H9 (cell line): ENCODE measurements around the gene MR1. TPM values are rescaled to one million over a fixed set of nuclear protein-coding genes. Genes with fewer than 3 reads are reported as not detected.

Source experiments
- DNase-seq: peaks from one replicate; pipeline ENCODE4 v3.0.0-alpha.2; 2017
- H2AFZ ChIP-seq: one replicate; pipeline ENCODE4 v1.6.1; 2013; ENCODE audit warnings: mild to moderate bottlenecking, low read length, control low read depth, moderate library complexity
- H2AK5ac ChIP-seq: 2 replicates; pipeline ENCODE4 v1.6.1; 2013; ENCODE audit warnings: low read length, control low read depth, mixed read lengths; ENCODE audit not compliant: insufficient read length
- H2BK120ac ChIP-seq: one replicate; pipeline ENCODE4 v1.6.1; 2013; ENCODE audit warnings: low read depth, mild to moderate bottlenecking, low read length, control low read depth, inconsistent platforms; ENCODE audit not compliant: poor library complexity, severe bottlenecking
- H2BK12ac ChIP-seq: 2 replicates; pipeline ENCODE4 v1.6.1; 2013; ENCODE audit warnings: low read length, control low read depth, mixed read lengths, low read depth; ENCODE audit not compliant: insufficient read length
- H2BK15ac ChIP-seq: 2 replicates; pipeline ENCODE4 v1.6.1; 2013; ENCODE audit warnings: low read depth, low read length, control low read depth
- H2BK20ac ChIP-seq: one replicate; pipeline ENCODE4 v1.6.1; 2013; ENCODE audit warnings: low read depth, mild to moderate bottlenecking, low read length, control low read depth, inconsistent platforms; ENCODE audit not compliant: poor library complexity, severe bottlenecking
- H2BK5ac ChIP-seq: 2 replicates; pipeline ENCODE4 v1.6.1; 2013; ENCODE audit warnings: low read length, control low read depth, mixed read lengths; ENCODE audit not compliant: insufficient read length
- H3K14ac ChIP-seq: 2 replicates; pipeline ENCODE4 v1.6.1; 2013; ENCODE audit warnings: low read length, control low read depth; ENCODE audit not compliant: insufficient read depth
- H3K18ac ChIP-seq: 2 replicates; pipeline ENCODE4 v1.6.1; 2013; ENCODE audit warnings: low read depth, mild to moderate bottlenecking, mixed read lengths, low read length, control low read depth; ENCODE audit not compliant: insufficient read length
- H3K23ac ChIP-seq: 2 replicates; pipeline ENCODE4 v1.6.1; 2013; ENCODE audit warnings: low read length, control low read depth, mixed read lengths, low read depth; ENCODE audit not compliant: insufficient read length
- H3K23me2 ChIP-seq: 2 replicates; pipeline ENCODE4 v1.6.1; 2013; ENCODE audit warnings: low read depth, mild to moderate bottlenecking, mixed read lengths, low read length, control low read depth; ENCODE audit not compliant: insufficient read length, poor library complexity, severe bottlenecking
- H3K27ac ChIP-seq: 2 replicates; pipeline ENCODE4 v1.5.1; 2013; ENCODE audit warnings: low read length, control low read depth, mixed read lengths, low read depth; ENCODE audit not compliant: insufficient read length
- H3K27me3 ChIP-seq: 2 replicates; pipeline ENCODE4 v1.6.1; 2013; ENCODE audit warnings: low read length, control low read depth, inconsistent platforms; ENCODE audit not compliant: insufficient read depth
- H3K4ac ChIP-seq: 2 replicates; pipeline ENCODE4 v1.6.1; 2013; ENCODE audit warnings: low read depth, mild to moderate bottlenecking, control low read depth, inconsistent platforms, low read length, moderate library complexity
- H3K4me1 ChIP-seq: 2 replicates; pipeline ENCODE4 v1.6.1; 2013; ENCODE audit warnings: low read length, control low read depth, inconsistent platforms; ENCODE audit not compliant: insufficient read depth
- H3K4me2 ChIP-seq: 2 replicates; pipeline ENCODE4 v1.6.1; 2013; ENCODE audit warnings: low read length, control low read depth, mixed read lengths; ENCODE audit not compliant: insufficient read length, insufficient read depth
- H3K56ac ChIP-seq: 2 replicates; pipeline ENCODE4 v1.6.1; 2013; ENCODE audit warnings: low read depth, mild to moderate bottlenecking, mixed read lengths, low read length, control low read depth; ENCODE audit not compliant: insufficient read length
- H3K79me1 ChIP-seq: 2 replicates; pipeline ENCODE4 v1.6.1; 2013; ENCODE audit warnings: low read depth, mild to moderate bottlenecking, moderate library complexity, low read length, control low read depth, inconsistent platforms; ENCODE audit not compliant: insufficient read depth, poor library complexity, severe bottlenecking
- H3K79me2 ChIP-seq: 2 replicates; pipeline ENCODE4 v1.6.1; 2013; ENCODE audit warnings: low read length, control low read depth, inconsistent platforms; ENCODE audit not compliant: insufficient read depth
- H3K9ac ChIP-seq: 2 replicates; pipeline ENCODE4 v1.6.1; 2013; ENCODE audit warnings: low read length, control low read depth, mixed read lengths; ENCODE audit not compliant: insufficient read length; ENCODE audit errors: extremely low read depth
- H3K9me3 ChIP-seq: one replicate; pipeline ENCODE4 v1.6.1; 2013; ENCODE audit warnings: low read depth, low read length, inconsistent platforms; ENCODE audit not compliant: control insufficient read depth
- H3T11ph ChIP-seq: one replicate; pipeline ENCODE4 v1.6.1; 2013; ENCODE audit warnings: mild to moderate bottlenecking, low read length, control low read depth, inconsistent platforms
- H4K20me1 ChIP-seq: one replicate; pipeline ENCODE4 v1.6.1; 2013; ENCODE audit not compliant: control insufficient read depth, insufficient read length, insufficient read depth
- H4K5ac ChIP-seq: 2 replicates; pipeline ENCODE4 v1.6.1; 2013; ENCODE audit warnings: low read depth, mild to moderate bottlenecking, mixed read lengths, low read length, control low read depth; ENCODE audit not compliant: insufficient read length
- H4K8ac ChIP-seq: replicated peaks from 2 replicates; pipeline ENCODE4 v1.6.1; 2013; ENCODE audit warnings: low read length, control low read depth, mixed read lengths, low read depth; ENCODE audit not compliant: insufficient read length
- H4K91ac ChIP-seq: 2 replicates; pipeline ENCODE4 v1.6.1; 2013; ENCODE audit warnings: low read depth, mild to moderate bottlenecking, moderate library complexity, mixed read lengths, low read length, control low read depth; ENCODE audit not compliant: insufficient read length
- H3K27ac Mint-ChIP-seq, 3 experiments: 2 replicates in 2 of 3; 3 replicates in 1 of 3; pipeline ENCODE4 v1.8.0; 2020 to 2021; ENCODE audit warnings: mixed read lengths in 3 of 3, mild to moderate bottlenecking in 1 of 3, moderate library complexity in 1 of 3
- H3K27me3 Mint-ChIP-seq: 2 replicates; pipeline ENCODE4 v1.8.0; 2021; ENCODE audit warnings: low read depth, mild to moderate bottlenecking, moderate library complexity, mixed read lengths
- H3K36me3 Mint-ChIP-seq, 3 experiments: 2 replicates in 2 of 3; 3 replicates in 1 of 3; pipeline ENCODE4 v1.8.0; 2020 to 2021; ENCODE audit warnings: low read depth in 3 of 3, mixed read lengths in 3 of 3; ENCODE audit not compliant: insufficient read depth in 1 of 3
- H3K4me1 Mint-ChIP-seq, 2 experiments: 2 replicates each; pipeline ENCODE4 v1.8.0; 2020; ENCODE audit warnings: mixed read lengths in 2 of 2
- H3K4me3 Mint-ChIP-seq, 2 experiments: 2 replicates in 1 of 2; 3 replicates in 1 of 2; pipeline ENCODE4 v1.8.0; 2020 to 2021; ENCODE audit warnings: mild to moderate bottlenecking in 2 of 2, mixed read lengths in 2 of 2, moderate library complexity in 1 of 2
- H3K9me3 Mint-ChIP-seq, 2 experiments: 2 replicates in 1 of 2; 3 replicates in 1 of 2; pipeline ENCODE4 v1.8.0; 2020; ENCODE audit warnings: mild to moderate bottlenecking in 2 of 2, mixed read lengths in 2 of 2, moderate library complexity in 1 of 2
- WGBS: extraction: QIAGEN DNeasy Blood & Tissue Kit; methylation state at CpG from one replicate; pipeline ENCODE4 v1.1.7; 2013; ENCODE audit warnings: missing lambda C conversion rate, low lambda C conversion rate, mixed read lengths; ENCODE audit not compliant: insufficient read length; ENCODE audit errors: extremely low coverage; 5-methylcytosine and 5-hydroxymethylcytosine counted together
- total RNA-seq: library from RNA; stranded (reverse); gene quantifications from 2 replicates; pipeline ENCODE4 v1.2.1, GENCODE V29; 2021
- TF ChIP-seq, protein P1 (sequence below): fragments of 200-600 bp; sonication (generic); conservative IDR thresholded peaks from 3 replicates; pipeline ENCODE4 v1.8.0; 2021; ENCODE audit warnings: antibody characterized with exemption, mild to moderate bottlenecking

The MR1 gene
- total RNA-seq, 1 experiment from 2014 or later = 0.02 TPM

DNA sequence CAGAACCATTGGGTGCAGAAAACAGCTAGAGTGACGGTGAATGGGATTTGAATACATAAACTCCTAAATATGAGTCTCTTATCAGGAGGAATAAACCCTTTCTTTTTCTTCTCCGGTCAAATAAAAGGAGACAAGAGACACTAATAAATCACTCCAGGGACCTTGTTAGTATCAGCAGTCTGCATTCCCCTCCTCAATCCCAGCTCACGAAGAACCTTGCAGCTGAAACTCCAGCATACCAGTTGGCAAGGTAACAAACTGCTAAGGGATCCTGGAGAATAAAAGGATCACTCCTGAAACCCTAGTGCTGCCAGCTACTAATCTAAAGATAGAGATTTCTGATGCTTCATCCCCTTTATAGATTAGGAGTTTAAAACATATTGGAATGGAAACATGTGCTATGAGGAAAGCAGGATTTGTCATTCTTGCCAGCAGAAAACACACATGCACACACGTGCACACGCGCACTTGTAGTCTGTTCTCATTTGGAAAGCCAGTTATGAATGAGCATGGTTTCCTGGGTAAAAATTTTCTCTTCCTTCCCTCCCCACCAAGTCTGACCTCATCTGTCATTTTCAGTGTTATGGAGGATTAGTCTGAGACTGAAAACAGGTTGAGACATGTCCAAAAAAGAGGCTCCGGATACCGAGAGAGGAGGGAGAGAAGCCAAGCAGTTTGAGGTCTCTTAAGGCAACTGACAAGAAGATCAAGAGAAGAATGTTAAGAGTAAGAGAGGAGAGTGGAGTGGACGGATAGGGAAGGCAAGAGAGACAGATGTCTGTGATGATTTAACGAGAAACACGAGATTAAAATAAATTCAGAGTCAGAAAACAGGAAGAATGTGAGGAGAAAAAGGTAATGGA lies 65.6 kb downstream of the MR1 start:
- Histone ChIP-seq H3K4me2 (no peak overlapping the region), H3K23ac (no peak overlapping the region), H3K79me2 (no peaks in the 10 kb centered on the region), H3K18ac (no peak overlapping the region), H3K9me3 (no peaks in the 10 kb centered on the region), H3K4ac (no peak overlapping the region), H2BK5ac (no peak overlapping the region), H3K27ac (no peak overlapping the region), H2BK20ac (no peak overlapping the region), H4K20me1 (no peaks in the 10 kb centered on the region), H3K56ac (no peak overlapping the region), H3K4me1 (peaks cover 19% of the 10 kb centered on the region; the same call in 1 of the 2 replicates), H2BK15ac (no peak overlapping the region), H3K23me2 (peaks cover 5% of the 10 kb centered on the region), H2AFZ (no peak overlapping the region), H3K14ac (no peak overlapping the region), H3K27me3 (peaks cover 12% of the 10 kb centered on the region; the same call in 1 of the 2 replicates), H4K91ac (no peak overlapping the region), H2BK12ac (no peak overlapping the region), H4K8ac (no peak overlapping the region), H3K79me1 (no peaks in the 10 kb centered on the region), H4K5ac (no peak overlapping the region), H2AK5ac (no peak overlapping the region), H3T11ph (no peak overlapping the region), H3K9ac (no peak overlapping the region), H2BK120ac (no peak overlapping the region)
- peaks cover 57% of the 10 kb centered on the region for H3K27me3 Mint-ChIP-seq
- H3K9me3 Mint-ChIP-seq = peaks cover 0 to 4% of the 10 kb centered on the region in 2 experiments; a peak in 2 of 5 replicates
- no CpG with 5 or more reads among the region's 11 CpGs for WGBS
- H3K4me1 Mint-ChIP-seq = peaks cover 91 to 92% of the 10 kb centered on the region in 2 experiments
- no peaks in the 10 kb centered on the region; a peak in 1 of 7 replicates for H3K36me3 Mint-ChIP-seq
- H3K4me3 Mint-ChIP-seq = peak overlapping the region in 1 of 2 experiments; percentile 8; a peak in 2 of 5 replicates
- TF ChIP-seq, protein P1, sequence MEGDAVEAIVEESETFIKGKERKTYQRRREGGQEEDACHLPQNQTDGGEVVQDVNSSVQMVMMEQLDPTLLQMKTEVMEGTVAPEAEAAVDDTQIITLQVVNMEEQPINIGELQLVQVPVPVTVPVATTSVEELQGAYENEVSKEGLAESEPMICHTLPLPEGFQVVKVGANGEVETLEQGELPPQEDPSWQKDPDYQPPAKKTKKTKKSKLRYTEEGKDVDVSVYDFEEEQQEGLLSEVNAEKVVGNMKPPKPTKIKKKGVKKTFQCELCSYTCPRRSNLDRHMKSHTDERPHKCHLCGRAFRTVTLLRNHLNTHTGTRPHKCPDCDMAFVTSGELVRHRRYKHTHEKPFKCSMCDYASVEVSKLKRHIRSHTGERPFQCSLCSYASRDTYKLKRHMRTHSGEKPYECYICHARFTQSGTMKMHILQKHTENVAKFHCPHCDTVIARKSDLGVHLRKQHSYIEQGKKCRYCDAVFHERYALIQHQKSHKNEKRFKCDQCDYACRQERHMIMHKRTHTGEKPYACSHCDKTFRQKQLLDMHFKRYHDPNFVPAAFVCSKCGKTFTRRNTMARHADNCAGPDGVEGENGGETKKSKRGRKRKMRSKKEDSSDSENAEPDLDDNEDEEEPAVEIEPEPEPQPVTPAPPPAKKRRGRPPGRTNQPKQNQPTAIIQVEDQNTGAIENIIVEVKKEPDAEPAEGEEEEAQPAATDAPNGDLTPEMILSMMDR = no peak
- DNase-seq = no peak
- 0 out of 7 replicates have a peak overlapping the region, but pooled peaks of 1 of the 3 experiments have one; percentile 2 for H3K27ac Mint-ChIP-seq
